DOHH2 (cell line): Measurements from ENCODE around the gene SCAP.
A peak's percentile ranks its signal among the peaks of the same experiment; 100 is the strongest.

Experiments
- H3F3A ChIP-seq: fragments of 200-600 bp; sonication (generic), shearing (Covaris generic); 2 replicates; pipeline ENCODE4 v1.6.0; 2016; ENCODE audit warnings: antibody characterized with exemption, mild to moderate bottlenecking; ENCODE audit not compliant: control insufficient read depth, insufficient read depth
- H3K27ac ChIP-seq: fragments of 200-600 bp; sonication (generic); 2 replicates; pipeline ENCODE4 v1.5.1; 2014; ENCODE audit warnings: low read depth, mild to moderate bottlenecking, low read length, moderate library complexity
- H3K27me3 ChIP-seq: fragments of 200-600 bp; sonication (generic); 2 replicates; pipeline ENCODE4 v1.6.1; 2014; ENCODE audit warnings: mild to moderate bottlenecking, low read length, mixed read lengths; ENCODE audit not compliant: control insufficient read depth
- H3K36me3 ChIP-seq: fragments of 200-600 bp; sonication (generic); 2 replicates; pipeline ENCODE4 v1.6.1; 2014; ENCODE audit warnings: mild to moderate bottlenecking, low read length, moderate library complexity, mixed read lengths; ENCODE audit not compliant: control insufficient read depth
- H3K4me1 ChIP-seq: fragments of 200-600 bp; sonication (generic); 2 replicates; pipeline ENCODE4 v1.6.1; 2014; ENCODE audit warnings: mild to moderate bottlenecking, low read length, mixed read lengths; ENCODE audit not compliant: control insufficient read depth
- H3K4me2 ChIP-seq: fragments of 200-600 bp; sonication (generic); 2 replicates; pipeline ENCODE4 v1.6.0; 2014; ENCODE audit warnings: mild to moderate bottlenecking, low read length, moderate library complexity
- H3K4me3 ChIP-seq: fragments of 200-600 bp; sonication (generic); 2 replicates; pipeline ENCODE4 v1.5.1; 2014; ENCODE audit warnings: mild to moderate bottlenecking, low read length, mixed read lengths
- H3K79me2 ChIP-seq: fragments of 200-600 bp; sonication (generic); 2 replicates; pipeline ENCODE4 v1.6.1; 2014; ENCODE audit warnings: mild to moderate bottlenecking, low read length, mixed read lengths; ENCODE audit not compliant: control insufficient read depth
- H3K9me2 ChIP-seq: fragments of 200-600 bp; sonication (generic); replicated peaks from 2 replicates; pipeline ENCODE4 v1.6.1; 2014; ENCODE audit warnings: mild to moderate bottlenecking, low read length, mixed read lengths; ENCODE audit not compliant: control insufficient read depth
- H3K9me3 ChIP-seq: fragments of 200-600 bp; sonication (generic); 2 replicates; pipeline ENCODE4 v1.6.1; 2014; ENCODE audit warnings: antibody characterized with exemption, low read length, mixed read lengths; ENCODE audit not compliant: control insufficient read depth, insufficient read depth
- H4K20me1 ChIP-seq: fragments of 200-600 bp; sonication (generic); 2 replicates; pipeline ENCODE4 v1.6.0; 2014; ENCODE audit warnings: low read depth, mild to moderate bottlenecking, antibody characterized with exemption, low read length, moderate library complexity; ENCODE audit not compliant: control insufficient read depth, insufficient read depth
- CTCF ChIP-seq: fragments of 200-600 bp; sonication (generic); IDR thresholded peaks from one replicate; pipeline ENCODE4 v1.5.1; 2014; ENCODE audit warnings: antibody characterized with exemption, mild to moderate bottlenecking, low read depth, low read length; ENCODE audit not compliant: poor library complexity, severe bottlenecking
- EZH2phosphoT487 ChIP-seq: fragments of 200-600 bp; sonication (generic); IDR thresholded peaks from 2 replicates; pipeline ENCODE4 v1.6.1; 2017; ENCODE audit warnings: borderline replicate concordance, mild to moderate bottlenecking, antibody characterized with exemption, low read length, moderate library complexity, mixed read lengths

Gene SCAP

DNA sequence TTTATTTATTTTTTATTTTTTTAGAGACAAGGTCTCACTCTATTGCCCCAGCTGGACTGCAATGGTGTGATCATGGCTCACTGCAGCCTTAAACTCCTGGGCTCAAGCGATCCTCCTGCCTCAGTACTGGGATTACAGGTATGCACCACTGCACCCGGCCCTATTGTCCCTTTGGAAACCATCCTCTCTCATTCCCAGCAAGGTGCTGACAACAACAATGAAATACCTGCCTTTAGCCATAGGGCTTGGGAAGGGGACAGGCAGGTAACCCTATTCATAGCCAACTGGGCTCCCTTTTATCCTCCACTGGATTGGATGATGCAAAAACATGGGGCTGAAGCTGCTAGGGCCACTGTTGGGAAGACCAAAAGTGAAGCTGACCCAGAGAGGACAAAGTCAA, 43.1 kb downstream of the SCAP start:
- Histone ChIP-seq H3K4me2 (no peak overlapping the region), H3K4me1 (no peaks in the 10 kb centered on the region), H3K9me2 (no peaks in the 10 kb centered on the region), H4K20me1 (no peaks in the 10 kb centered on the region), H3K9me3 (no peaks in the 10 kb centered on the region), H3K27ac (no peak overlapping the region), H3K4me3 (no peak overlapping the region), H3K79me2 (no peaks in the 10 kb centered on the region), H3K27me3 (no peaks in the 10 kb centered on the region), H3K36me3 (peaks cover 43% of the 10 kb centered on the region), H3F3A (no peaks in the 10 kb centered on the region)
- TF ChIP-seq CTCF (no peak), EZH2phosphoT487 (no peak)

DNA sequence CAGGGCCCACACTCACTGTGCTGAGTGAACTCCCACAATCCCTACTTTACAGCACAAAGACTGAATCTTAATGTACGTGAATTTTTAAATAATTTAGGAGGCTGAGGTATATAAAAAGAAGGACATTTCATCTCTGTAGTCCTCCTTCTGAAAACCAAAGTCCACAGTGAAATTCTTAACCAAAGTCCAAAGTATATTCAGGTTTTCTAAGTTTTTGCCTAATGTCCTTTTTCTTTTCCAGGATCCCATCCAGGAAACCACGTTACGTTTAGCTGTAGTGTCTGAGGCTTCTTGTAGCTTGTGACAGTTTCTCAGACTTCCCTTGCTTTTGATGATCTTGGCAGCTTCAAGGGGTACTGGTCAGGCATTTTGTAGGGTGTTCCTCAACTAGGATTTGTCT, 44.5 kb downstream of the SCAP start:
- Histone ChIP-seq H3K4me3 (no peak overlapping the region), H4K20me1 (no peaks in the 10 kb centered on the region), H3F3A (no peaks in the 10 kb centered on the region), H3K4me1 (no peaks in the 10 kb centered on the region), H3K27ac (no peak overlapping the region), H3K27me3 (no peaks in the 10 kb centered on the region), H3K4me2 (no peak overlapping the region), H3K36me3 (peaks cover 53% of the 10 kb centered on the region), H3K9me3 (no peaks in the 10 kb centered on the region), H3K9me2 (no peaks in the 10 kb centered on the region), H3K79me2 (no peaks in the 10 kb centered on the region)
- no peak for TF ChIP-seq EZH2phosphoT487
- no peak for TF ChIP-seq CTCF

GRCh38 chr3:47430606-47431005, 45.1 kb downstream of the SCAP start:
- Histone ChIP-seq H3K36me3 (peaks cover 56% of the 10 kb centered on the region), H3K79me2 (no peaks in the 10 kb centered on the region), H3K9me2 (no peaks in the 10 kb centered on the region), H4K20me1 (no peaks in the 10 kb centered on the region), H3K27me3 (no peaks in the 10 kb centered on the region), H3K4me2 (no peak overlapping the region), H3K4me1 (no peaks in the 10 kb centered on the region), H3K4me3 (no peak overlapping the region), H3K9me3 (no peaks in the 10 kb centered on the region), H3F3A (no peaks in the 10 kb centered on the region), H3K27ac (no peak overlapping the region)
- peak; percentile 14 for TF ChIP-seq CTCF
- no peak for TF ChIP-seq EZH2phosphoT487
